ENCODE data around the gene CDH13.

GRCh38 chr16:83433201-83433600 is 806.4 kb downstream of the CDH13 start:
- TF ChIP-seq SIN3A (IDR thresholded peaks at IDR 0.05; ENCODE audit: borderline replicate concordance, insufficient read depth, low read length) (no peak), POLR2AphosphoS5 (IDR thresholded peaks at IDR 0.05; ENCODE audit: low read depth, low read length) (no peak)
